Measurements from ENCODE around the gene MPST.
"Not testable (repeated sequence)": the region's sequence is repeated elsewhere in the genome, so short reads cannot be mapped to it uniquely, and the experiment has no call there.

MPST gene

GRCh38 chr22:37019309-37020191, at the start of gene MPST, which contains the start of gene TST:
Gene MPST (plus strand): TSS chr22:37019742. CDS start chr22:37019837, 95 bp downstream.
Gene TST (minus strand): TSS chr22:37019447. CDS start chr22:37018732, 715 bp downstream.
- in situ Hi-C loops (cut with HindIII; ENCODE audit: low sequenced_read_pairs) = no loop called here

GRCh38 chr22:36971341-36972125, 48.0 kb upstream of the MPST start:
- in situ Hi-C loops (cut with HindIII; ENCODE audit: low sequenced_read_pairs) = no loop called here

GRCh38 chr22:36976606-36977005, 42.9 kb upstream of the MPST start:
- in situ Hi-C loops (cut with HindIII; ENCODE audit: low sequenced_read_pairs) = no loop called here

GRCh38 chr22:36977401-36977861, 42.1 kb upstream of the MPST start:
- in situ Hi-C loops (cut with HindIII; ENCODE audit: low sequenced_read_pairs) = no loop called here

- in situ Hi-C loops (cut with HindIII; ENCODE audit: low sequenced_read_pairs) = no loop called here
Observed at GRCh38 chr22:36977947-36978660, 41.4 kb upstream of the MPST start.

GRCh38 chr22:36979016-36979910, 40.3 kb upstream of the MPST start:
- in situ Hi-C loops (cut with HindIII; ENCODE audit: low sequenced_read_pairs) = no loop called here

GRCh38 chr22:36981247-36981775, 38.2 kb upstream of the MPST start:
- in situ Hi-C loops (cut with HindIII; ENCODE audit: low sequenced_read_pairs) = no loop called here

GRCh38 chr22:36982136-36982535, 37.4 kb upstream of the MPST start:
- in situ Hi-C loops (cut with HindIII; ENCODE audit: low sequenced_read_pairs) = no loop called here

- in situ Hi-C loops (cut with HindIII; ENCODE audit: low sequenced_read_pairs) = no loop called here
Observed at GRCh38 chr22:36985211-36985889, 34.2 kb upstream of the MPST start.

- in situ Hi-C loops (cut with HindIII; ENCODE audit: low sequenced_read_pairs) = no loop called here
Observed at GRCh38 chr22:36986242-36986821, 33.2 kb upstream of the MPST start.

GRCh38 chr22:36988075-36988832, 31.3 kb upstream of the MPST start:
- in situ Hi-C loops (cut with HindIII; ENCODE audit: low sequenced_read_pairs) = no loop called here

GRCh38 chr22:36989012-36989411, 30.5 kb upstream of the MPST start:
- in situ Hi-C loops (cut with HindIII; ENCODE audit: low sequenced_read_pairs) = not testable (repeated sequence)

GRCh38 chr22:36990457-36990856, 29.1 kb upstream of the MPST start:
- in situ Hi-C loops (cut with HindIII; ENCODE audit: low sequenced_read_pairs) = no loop called here

GRCh38 chr22:36991206-36991605, 28.3 kb upstream of the MPST start:
- in situ Hi-C loops (cut with HindIII; ENCODE audit: low sequenced_read_pairs) = no loop called here

- in situ Hi-C loops (cut with HindIII; ENCODE audit: low sequenced_read_pairs) = no loop called here
Observed at GRCh38 chr22:36997746-36998145, 21.8 kb upstream of the MPST start.

- in situ Hi-C loops (cut with HindIII; ENCODE audit: low sequenced_read_pairs) = no loop called here
Observed at GRCh38 chr22:36998620-36999351, 20.8 kb upstream of the MPST start.

GRCh38 chr22:36999463-36999862, 20.1 kb upstream of the MPST start:
- in situ Hi-C loops (cut with HindIII; ENCODE audit: low sequenced_read_pairs) = no loop called here

Measured in DLD1 (cell line).